HG02943 (cell line): Measurements from ENCODE around the gene FARSA.
A peak's percentile ranks its signal among the peaks of the same experiment; 100 is the strongest.
"Not testable (repeated sequence)": the region's sequence is repeated elsewhere in the genome, so short reads cannot be mapped to it uniquely, and the experiment has no call there.

Experiments used
- ATAC-seq: cut with Tn5 transposase; IDR thresholded peaks from one replicate; pipeline ENCODE4 v1.9.1; 2021; ENCODE audit warnings: mild to moderate bottlenecking, low read depth, moderate library complexity; ENCODE audit not compliant: unreplicated experiment

Gene FARSA

GRCh38 chr19:12938779-12939601 is 5.5 kb upstream of the FARSA start:
- ATAC-seq, result no peak

DNA sequence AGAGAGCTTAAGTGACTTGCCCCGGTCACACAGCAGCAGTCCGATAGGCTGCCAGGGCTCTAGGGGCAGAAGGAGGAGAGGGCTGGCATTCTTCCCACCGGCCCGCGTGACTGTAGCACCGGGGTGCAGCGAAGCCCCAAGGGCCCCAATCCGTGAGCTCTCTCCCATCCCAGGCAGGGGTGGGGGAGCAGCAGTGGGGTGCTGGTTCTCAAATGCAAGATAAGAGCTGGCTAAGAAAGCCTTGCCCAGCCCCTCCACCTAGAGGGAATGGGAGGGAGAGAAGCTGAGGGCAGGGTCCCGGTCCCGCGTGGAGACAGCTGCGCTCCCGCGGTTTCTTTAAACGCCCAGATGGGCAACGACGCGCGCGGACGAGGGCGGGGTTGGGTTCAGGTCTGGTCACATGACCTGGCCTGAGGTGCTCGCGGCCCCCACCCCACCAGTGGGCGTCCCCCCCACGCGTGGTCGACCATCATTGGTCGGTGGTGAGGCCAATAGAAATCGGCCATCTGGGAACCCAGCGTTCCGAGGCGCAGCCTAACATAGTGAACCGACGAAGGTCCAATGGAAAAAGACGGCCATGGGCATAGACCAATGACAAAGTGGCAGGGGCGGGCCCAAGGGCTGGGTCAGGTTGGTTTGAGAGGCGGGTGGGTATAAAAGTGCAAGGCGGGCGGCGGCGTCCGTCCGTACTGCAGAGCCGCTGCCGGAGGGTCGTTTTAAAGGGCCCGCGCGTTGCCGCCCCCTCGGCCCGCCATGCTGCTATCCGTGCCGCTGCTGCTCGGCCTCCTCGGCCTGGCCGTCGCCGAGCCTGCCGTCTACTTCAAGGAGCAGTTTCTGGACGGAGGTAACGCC is 4.6 kb upstream of the FARSA start, which contains the start of gene CALR:
Gene CALR, plus strand, starts transcription at position 683 of the 852 bp plus-strand sequence. Its CDS starts 71 bp downstream, at position 754.
- peak; percentile 81 for ATAC-seq

- ATAC-seq, result no peak
These were observed 3.8 kb upstream of the FARSA start for GRCh38 chr19:12937093-12937926.

- no peak for ATAC-seq
These were observed 3.1 kb upstream of the FARSA start for GRCh38 chr19:12936582-12936981.

DNA sequence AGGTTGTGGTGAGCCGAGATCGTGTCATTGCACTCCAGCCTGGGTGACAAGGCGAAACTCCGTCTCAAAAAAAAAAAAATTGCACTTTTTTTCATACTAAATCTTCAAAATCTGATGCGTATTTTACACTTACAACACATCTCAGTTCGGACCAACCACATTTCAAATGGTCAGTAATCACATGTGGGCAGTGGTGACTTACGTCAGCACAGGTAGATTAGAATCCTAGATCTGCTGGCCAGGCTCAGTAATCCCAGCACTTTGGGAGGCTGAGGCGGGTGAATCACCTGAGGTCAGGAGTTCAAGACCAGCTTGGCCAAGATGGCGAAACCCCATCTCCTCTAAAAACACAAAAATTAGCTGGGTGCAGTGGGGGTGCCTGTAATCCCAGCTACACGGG is 1.6 kb upstream of the FARSA start:
- no peak for ATAC-seq

- ATAC-seq, result no peak
These were observed 872 bp downstream of the FARSA start for GRCh38 chr19:12932392-12933286.

DNA sequence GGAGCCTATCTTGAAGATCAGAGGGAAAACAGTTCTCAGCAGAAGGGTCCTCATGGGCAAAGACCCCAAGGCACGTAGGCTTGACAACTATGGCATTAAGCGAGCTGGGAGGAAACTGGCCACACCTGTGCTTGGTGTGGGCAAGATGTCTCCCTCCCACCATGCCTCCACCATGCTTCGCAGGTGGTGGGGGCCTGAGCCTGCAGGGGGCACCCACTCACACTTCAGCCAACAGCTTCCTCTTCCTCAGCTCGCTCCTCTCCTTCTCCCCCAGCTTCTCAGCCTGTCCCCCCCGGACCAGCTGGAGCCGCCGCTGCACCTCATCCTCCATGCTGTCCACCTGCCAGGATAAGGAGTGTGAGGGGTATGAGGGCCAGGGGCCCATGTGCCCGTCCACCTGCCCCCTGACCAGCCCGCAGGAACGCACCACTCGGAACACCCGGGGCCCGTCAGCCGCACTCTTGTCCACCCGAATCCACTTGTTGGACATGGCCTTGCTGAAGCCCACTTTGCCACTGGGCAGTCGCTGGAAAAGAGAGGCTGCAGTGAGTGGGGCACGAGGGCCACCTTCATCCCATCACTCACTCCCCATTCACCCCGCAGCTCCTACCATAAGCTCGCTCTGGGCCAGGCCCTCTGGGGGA is 3.4 kb downstream of the FARSA start:
- ATAC-seq, result no peak

- ATAC-seq, result no peak
These were observed 8.7 kb downstream of the FARSA start for GRCh38 chr19:12924621-12925310.

GRCh38 chr19:12922959-12923358 is 10.6 kb downstream of the FARSA start:
- no peak for ATAC-seq

- no peak for ATAC-seq
These were observed 12.5 kb downstream of the FARSA start for GRCh38 chr19:12921047-12921446.

GRCh38 chr19:12918253-12918652 is 15.3 kb downstream of the FARSA start:
- no peak for ATAC-seq

DNA sequence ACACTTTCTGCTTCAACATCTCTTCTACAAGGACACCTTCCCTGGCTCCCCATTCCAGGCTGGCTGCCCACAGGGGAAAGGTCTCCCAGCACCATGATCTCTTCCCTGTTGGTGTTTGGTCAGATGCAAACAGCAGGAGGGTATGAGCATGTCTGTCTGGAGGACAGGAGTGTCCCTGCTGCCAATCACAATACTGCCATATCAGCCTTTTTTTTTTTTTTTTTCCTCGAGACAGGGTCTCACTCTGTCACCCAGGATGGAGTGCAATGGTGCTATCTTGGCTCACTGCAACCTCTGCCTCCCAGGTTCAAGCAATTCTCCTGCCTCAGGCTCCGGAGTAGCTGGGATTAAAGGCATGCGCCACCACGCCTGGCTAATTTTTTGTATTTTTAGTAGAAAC is 17.7 kb downstream of the FARSA start:
- ATAC-seq, result not testable (repeated sequence)

- no peak for ATAC-seq
These were observed 19.4 kb downstream of the FARSA start for GRCh38 chr19:12913851-12914690.

DNA sequence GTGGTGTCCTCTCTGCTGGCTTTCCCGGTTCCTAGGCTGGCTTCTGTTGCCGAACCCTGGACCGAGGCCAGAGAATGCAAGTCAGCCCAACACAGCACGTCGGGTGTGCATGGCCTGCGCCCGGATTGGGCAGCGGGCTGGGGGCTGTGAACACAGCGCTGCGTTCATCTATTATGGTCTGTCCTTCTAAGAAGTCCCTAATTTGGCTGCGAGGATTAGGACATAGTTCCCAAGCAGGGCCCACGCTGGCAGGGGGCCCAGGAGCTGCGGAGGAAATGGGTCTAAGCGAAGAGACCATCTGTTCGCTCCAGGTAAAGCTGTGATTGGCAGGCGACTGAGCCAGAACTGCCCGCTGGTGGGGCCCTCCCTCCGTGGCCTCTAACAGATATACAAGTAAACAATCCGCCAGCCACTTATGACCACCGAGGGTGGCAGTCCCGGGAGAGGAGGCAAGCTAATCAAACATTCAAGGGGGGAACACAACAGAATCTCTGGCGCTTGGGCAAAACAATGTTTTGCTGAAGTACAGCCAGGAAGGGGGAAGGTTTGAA is 20.4 kb downstream of the FARSA start:
- ATAC-seq, result no peak

DNA sequence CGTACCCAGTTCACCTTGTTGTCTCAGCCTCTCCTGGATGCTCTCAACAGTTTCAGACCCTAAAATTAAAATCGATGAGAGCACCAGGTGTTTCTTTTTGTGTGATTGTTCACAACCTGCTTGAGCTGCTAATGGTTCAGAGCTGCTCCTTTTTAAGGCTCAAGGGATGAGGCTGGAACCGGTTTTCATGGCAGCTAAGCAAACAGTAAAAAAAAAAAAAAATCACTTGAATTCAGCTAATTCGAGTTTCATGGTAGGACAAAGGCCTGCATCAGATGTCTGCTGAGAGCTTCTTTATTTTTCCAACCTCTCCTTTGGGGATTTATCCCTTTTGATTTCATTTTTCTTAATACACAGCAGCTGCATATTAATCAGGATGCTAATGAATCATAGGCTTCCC is 20.9 kb downstream of the FARSA start:
- no peak for ATAC-seq

DNA sequence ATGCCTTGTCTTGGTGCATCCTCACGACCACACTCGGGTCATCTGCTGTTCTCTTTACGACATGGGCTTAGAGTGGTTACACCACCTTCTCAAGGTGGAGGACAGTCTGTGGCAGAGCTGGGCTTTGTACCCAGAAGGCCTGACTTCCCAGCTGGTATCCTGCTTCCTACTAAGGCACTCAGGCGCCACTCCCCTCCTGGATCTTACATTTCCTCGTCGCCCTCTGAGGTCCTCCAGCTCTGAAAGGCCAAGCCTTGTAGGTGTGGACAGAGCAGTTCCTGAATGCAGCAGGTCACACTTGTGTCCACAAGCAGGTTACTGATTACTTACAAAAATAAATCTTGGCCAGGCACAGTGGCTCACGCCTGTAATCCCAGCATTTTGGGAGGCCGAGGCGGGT is 26.3 kb downstream of the FARSA start:
- ATAC-seq, result no peak

- ATAC-seq, result peak; percentile 77
These were observed 33.5 kb downstream of the FARSA start for GRCh38 chr19:12899891-12900518.
